GM21367 (cell line): Measurements from ENCODE around the gene SEC24D.

Experiments used
- ATAC-seq: cut with Tn5 transposase; IDR thresholded peaks from one replicate; pipeline ENCODE4 v1.9.1; 2021; ENCODE audit not compliant: unreplicated experiment

The SEC24D gene

DNA sequence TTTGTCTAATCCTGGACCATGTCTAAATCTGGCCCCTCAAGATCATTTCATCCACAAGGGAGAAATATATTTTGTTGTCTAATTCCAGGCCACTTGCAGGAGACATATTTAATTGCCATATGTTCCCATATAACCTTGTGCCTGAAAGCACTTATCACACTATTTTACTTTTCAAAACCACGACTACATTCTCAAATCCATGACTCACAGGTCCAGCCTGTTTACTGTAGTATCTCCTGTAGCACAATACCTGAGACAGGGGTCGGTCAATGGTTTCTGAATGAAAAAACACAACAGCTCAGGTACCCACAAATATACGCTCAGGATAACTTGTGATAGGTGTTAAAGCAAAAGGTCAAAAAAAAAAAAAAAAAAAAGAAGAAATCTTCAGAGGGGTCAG lies 60.9 kb downstream of the SEC24D start:
- no peak for ATAC-seq

DNA sequence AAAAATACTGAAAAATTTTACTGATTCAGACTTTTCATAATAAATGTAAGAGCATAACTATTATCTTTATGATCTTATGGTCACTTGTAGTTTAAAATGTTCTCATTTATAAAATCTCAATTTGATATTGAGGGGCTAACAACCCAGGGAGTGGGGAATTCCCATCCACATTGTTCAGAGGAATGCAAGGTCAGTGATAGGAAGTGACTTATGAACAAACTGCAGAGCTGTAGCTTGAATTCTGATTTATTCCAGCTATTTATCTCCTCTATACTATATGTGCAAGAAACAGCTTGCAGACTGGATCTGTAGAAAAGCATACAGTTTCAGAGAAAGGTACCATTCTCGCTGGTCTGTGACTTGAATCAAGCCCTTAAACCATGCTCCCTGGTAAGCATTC lies 61.6 kb downstream of the SEC24D start:
- no peak for ATAC-seq

DNA sequence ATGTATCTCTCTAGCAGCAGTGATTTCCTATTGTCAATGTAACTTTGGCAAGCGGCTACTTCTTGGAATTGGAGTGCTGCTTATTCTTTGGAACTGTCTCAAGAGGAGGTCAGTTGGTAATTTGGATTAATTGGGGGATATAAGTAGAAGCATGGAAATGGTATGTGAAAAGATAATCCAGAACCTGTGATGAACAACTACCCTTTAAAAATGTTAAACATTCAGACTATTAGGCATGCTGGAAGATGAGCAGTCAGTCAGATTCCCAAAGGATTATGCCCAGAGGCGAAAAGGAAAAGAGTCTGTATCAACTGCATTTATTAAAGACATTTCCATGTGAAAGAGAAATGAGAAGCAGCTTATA lies 62.5 kb downstream of the SEC24D start:
- no peak for ATAC-seq

DNA sequence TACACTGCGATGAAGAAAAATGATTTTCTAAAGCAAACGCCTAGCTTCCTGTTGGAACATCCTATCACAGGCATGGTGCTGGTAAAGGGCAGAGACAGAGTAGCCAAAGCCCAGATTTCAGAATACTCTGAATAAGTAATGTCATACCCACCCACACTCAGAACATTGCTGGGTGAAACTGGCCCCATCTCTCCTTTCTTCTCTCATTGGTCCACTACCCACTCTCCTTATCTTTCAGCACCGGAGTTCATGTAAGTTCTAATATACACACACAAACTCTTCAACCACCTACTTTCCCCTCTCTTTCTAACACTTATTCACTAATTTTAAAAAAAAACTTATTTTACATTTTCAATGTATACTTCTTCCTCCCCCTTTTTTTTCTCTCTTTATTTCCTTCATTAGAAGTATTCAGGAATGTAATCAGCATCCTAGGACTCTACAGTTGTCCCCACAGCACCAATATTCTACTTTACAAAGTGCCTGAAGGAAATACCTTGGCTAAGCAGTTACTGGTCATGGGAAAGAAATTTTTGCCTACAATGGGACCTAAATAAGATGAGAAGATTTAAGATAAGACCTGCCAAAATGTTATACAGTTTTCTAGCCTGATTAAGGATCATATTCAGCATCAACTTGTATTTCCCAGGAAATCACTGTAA lies 63.0 kb downstream of the SEC24D start:
- no peak for ATAC-seq

DNA sequence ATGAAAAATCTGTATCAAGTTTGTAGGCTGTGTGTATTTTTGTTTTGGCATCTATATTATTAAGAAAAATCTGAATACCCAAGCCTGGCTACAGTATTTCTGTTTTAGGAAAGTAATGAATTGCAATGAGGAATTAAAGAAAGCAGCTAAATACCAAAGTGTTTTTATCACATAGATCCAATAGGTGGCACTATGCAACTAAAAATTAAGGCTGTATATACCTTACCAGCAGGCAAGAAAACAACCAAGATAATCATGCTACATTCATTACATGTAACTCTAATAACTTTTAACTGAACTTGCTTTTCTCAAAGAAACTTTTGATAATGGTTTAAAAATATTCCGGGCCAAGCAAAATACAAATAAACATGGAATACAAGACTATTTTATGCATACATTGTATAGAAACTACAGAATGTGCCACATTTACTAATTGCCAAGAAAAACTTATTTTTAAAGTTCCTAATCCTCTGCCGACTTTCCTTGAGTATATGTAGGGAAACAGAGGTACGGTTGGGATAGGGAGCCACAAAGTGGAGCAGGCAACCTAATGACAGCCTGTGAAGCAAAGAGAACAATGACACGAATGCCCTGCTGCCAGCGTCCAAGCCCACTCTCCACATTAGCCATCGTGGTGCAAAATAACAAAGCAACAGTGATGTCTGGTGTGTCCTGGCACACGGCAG lies 63.7 kb downstream of the SEC24D start:
- ATAC-seq: peak; percentile 77

DNA sequence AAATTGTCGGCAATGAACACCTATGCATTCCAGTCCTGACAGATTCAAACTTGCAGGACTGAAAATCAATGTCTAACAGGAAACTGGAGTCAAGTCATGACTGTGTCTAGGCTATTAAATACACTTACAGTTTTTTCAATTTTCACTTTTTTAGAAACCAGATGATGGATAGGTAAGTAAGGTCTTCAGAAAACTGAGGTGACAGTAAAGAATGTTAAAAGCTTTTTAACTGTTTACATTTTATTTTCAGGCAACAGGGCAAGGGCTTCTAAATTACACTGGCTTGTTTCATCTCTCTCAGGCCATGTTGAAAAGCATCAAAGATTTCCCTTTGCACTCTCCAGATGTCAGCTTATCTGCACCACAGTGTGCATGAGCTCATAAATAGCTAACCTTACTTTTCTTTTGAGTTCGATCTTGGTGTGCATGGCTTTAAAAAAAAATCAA lies 65.2 kb downstream of the SEC24D start:
- ATAC-seq: no peak

DNA sequence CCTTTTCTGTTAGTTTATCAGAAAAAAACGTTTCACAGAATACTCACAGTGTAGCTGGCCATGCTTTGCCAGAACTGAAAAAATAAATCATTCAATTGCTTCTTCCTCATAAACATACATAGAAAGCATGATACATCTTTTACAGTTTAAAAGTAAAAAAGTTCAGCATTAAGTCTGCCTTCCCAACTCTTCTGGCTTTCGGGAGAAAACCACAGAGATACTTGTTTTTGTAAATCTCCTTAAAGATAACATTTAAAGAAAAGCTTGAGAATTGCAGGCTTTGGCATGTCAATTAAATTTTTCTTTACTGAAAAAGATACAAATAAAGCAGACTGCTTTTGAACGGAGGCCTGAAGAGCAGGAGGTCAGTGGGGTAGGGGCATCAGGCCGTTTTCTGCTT lies 66.8 kb downstream of the SEC24D start:
- ATAC-seq: no peak

DNA sequence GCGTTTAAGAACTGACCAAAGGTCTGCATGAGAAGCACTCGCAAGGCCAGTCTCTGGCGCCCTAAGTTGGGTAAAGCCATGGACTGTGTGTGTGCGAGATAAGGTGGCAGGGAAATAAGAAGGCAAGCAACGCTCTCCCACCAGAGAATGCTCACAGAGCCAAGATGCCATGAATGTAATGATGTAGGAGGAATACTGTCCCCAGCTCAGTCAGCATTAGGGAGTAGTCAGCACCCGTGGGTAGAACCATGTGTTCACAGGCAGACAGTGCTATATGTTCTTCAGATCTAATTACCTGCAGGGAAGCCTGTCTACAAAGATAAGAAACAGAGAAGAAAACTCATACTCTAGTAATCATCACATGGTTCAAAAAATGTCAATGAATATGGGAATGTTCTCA lies 68.8 kb downstream of the SEC24D start:
- ATAC-seq: no peak

DNA sequence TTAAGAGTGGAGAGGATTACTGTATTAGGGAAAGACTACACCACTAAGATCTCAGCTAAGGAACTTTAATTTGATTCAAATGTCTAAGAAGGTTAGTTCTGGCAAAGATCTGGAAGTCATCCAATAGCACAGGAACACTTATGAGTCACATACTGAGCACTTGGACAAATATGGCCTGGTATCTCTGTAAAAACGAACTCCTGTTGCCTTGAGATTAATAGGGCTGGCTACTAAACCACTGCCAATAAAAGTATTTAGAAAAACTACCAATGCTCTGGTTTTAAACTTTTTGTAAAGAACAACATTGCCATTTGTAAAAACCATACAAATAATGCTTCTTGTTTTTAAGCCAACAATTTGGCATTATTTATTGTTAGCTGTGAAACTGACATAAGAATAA lies 70.5 kb downstream of the SEC24D start:
- ATAC-seq: no peak

DNA sequence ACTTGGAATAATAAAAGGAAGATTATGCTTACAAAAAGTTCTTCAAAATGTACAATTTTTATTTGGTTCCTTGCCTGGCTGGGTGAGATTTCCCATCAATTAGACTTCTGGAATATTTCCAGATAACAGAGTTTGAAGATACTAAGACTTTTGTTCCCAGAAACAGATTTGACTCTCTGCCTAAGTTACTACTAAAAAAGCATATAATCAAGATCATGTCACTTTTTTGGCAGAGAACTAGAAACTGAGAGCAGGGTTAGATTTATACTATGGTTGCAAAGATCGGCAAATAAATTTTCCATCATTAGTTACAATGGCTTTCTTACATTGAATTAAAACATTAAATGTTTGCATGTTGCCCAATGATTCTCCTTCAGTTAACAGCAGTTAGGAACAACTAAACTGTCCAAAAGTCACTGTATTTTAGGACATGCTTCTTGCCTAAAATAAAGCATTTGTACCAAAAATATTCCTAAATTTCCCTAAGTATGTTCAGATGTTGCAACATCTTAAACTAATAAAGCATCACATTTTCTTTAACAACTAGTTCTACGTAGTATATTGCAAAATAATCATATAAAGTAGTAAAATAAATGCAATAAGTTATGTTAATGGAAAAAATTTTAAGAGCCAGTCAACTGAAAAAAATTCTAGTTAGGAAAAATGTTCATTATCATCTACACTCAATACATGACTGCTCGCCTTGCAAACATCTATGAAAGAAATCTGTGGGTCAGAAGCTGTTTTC lies 73.0 kb downstream of the SEC24D start:
- ATAC-seq: no peak

DNA sequence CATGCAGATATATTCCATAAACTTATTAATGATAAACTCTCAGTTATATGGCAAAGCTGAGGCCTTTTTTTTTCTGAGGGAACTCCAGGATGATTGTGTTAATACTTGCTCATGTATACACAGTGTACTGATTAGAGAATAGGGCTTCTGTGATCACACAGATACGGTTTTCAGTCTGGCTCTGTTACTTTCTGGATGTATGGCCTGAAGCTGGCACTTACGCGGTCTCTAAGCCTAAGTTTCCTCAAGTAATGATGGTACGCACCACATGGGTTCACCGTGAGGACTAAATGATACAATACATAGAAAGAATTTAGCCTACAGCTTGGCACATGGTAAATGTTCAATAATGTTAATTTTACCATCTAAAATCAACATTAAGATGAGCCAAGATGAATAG lies 73.8 kb downstream of the SEC24D start:
- no peak for ATAC-seq

DNA sequence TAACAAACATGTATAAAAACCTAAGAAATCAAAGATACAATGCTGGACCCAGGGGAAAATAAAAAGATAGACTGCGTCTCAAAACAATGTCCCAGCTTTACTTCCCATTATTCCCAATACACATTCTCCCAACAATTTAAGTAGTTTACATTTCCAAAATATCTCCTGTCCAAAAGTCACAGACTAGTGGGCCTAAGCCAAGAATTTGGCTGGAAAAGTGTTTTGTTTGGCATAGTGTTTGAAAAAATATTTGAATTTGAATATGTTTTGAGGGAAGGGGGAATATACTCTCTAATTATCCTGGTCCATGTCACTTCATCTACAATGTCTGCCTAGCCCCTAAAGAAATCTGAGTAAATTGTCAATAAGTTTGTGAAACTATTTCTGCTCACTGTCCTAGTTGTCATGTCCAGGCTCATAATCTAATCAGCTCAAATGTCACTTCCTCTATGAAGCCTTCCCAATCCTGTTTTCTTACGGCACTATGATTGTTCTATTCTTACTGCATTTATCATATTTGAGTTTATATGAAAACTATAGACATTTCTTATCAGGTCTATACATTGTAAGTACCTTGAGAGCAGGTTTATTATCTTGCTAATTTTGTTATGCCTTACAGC lies 74.4 kb downstream of the SEC24D start:
- no peak for ATAC-seq

DNA sequence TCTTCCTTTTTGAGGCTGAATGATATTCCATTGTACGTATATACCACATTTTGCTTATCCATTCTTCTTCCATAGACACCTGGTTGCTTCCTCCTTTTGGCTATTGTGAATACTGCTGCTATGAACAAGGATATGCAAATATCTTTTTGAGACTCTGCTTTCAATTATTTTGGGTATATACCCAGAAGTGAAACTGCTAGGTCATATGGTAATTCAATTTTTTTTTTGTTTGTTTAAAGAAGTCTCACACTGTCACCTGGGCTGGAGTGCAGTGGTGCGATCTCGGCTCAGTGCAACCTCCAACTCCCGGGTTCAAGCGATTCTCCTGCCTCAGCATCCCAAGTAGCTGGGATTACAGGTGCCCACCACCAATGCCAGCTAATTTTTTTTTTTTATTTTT lies 75.4 kb downstream of the SEC24D start:
- ATAC-seq: peak; percentile 99

DNA sequence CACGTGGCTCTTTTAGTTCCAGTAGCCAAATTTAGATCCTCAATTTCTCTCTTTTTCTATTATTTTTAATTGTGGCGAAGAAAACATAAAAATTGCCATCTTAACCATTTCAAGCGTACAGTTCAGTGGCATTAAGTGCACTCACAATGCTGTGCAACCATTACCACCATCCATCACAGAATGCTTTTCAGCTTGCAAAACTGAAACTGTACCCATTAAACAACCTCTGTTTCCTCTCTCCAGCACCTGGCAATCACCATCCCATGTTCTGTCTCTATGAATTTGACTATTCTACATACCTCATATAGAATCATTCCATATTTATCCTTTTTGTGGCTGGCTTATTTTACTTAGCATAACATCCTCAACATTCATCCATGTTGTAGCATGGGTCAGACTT lies 75.8 kb downstream of the SEC24D start:
- ATAC-seq: peak; percentile 28

DNA sequence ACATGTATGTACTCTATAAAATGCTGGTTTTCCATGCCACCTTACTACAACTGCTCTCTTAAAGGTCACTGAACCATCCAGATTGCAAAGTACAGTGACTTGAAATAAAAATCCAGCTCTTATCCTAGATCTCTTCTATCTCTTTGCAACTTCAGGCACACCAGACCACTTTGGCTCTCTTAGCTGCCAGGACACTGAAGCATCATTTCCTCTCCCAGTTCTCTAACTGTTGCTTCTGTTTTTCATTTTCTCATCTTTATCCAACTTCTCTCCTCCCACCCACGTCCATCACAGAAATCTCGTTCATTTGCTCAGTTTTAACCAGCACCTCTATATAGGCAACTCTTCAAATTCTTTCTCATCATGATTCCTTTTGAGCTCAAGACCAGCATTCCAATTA lies 76.4 kb downstream of the SEC24D start:
- ATAC-seq: no peak

DNA sequence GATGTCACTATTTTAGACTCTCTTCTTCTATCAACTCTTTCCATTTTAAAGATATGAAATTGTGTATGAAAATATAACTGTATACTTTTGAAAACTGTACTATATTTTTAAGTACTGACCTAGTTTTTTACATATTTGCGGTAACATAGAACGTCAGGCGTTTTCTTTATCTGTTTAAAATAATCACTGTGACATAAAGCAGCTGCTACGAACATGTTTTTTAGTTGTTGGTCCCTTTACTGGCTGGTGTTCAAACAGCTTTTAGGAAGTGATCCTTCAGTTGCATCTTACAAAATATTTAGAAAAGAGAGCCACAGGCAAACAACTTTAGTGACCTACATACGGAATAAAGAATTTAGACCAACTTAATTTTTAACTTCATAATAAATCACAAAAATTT lies 77.6 kb downstream of the SEC24D start:
- no peak for ATAC-seq

DNA sequence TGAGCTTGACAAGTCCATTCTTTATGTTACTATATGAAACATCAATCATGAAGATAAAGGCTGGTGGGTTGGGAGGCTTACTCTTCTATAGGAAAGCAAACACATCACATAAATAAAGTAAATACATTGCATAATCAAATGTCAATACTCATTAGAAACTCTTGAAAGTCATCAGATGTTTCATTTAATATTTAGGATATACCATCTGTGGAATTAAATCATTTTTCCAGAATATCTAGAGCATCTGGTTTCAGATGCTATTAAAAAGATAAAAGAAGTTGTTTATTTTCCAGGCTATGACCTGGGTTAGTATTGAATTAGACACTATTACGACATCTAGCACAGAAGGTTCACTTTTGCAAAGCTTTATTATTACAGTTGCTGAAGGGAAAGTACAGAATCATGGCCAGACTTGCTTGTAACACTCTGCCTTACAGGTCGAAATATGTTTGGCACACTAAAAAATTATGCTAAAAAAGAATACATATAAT lies 78.1 kb downstream of the SEC24D start:
- ATAC-seq: no peak

DNA sequence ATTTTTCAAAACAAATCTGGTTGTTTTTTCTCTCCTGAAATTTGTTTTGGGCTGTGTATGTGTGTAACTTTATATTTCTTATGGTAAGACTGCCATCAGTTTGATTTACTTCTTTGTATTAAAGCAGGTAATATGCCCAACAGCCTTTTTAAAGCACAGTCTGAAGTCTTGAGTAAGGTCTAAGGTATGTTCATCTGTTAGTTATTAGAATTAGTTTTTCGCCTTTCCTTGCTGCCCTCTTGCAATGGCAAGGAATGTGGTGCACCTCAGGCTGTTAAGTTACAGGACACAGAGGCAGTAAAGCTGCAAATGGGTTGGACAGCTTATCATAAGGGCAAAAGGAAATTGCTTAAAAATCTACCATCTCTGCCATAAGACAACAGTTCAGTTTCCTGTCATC lies 79.0 kb downstream of the SEC24D start:
- ATAC-seq: no peak

DNA sequence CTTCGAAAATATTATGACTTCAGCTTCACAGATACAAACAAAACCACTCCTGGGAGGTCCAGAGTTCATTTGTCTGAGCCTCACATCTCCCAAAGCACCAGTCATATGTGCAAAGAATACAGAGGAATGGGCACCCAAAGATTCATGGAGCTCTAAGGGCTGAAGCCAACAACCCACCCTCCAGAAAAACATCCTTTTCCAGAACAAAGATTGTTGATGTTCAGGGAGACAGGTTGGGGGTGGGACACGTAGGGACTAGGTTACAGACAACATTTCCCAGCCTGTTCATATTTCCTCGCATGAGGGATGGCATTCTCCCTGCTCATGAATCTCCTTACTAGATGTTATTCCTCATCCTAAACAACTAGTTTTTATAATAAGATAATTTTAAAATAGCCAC lies 79.5 kb downstream of the SEC24D start:
- ATAC-seq: no peak

DNA sequence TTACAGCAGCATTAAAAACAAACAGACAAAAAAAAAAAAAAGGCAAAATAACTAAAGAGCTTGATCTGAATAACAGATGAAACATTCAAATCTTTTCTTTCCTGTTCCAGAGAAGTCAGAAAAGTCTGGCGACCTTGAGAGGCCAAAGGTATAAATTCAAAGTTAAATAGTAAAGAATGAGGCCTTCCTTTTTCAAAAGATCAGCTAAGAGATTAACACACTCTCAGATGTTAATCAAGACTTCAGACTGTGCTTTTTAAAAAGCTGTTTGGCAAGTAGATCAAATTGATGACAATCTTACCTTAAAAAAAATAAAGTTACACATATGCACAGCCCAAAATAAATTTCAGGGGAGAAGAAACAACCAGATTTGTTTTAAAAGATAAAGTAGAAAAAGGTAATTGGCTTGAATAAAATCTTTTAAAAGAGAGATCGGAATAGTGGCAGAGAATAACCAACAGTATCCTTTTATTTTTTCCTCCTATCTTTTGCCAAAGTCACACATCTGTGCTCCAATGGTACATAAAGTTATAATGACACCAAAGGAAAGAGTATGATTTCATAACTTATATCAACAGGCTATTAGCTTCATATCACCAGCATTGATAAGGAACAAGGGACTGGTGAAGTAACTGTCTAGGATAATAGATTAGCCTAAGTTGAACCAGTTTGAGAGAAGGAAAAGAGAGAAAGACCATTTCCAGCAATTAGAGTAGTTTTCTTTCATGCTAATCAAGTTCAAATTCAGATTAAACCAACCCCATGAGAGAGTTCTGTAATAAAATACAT lies 80.3 kb downstream of the SEC24D start:
- no peak for ATAC-seq

DNA sequence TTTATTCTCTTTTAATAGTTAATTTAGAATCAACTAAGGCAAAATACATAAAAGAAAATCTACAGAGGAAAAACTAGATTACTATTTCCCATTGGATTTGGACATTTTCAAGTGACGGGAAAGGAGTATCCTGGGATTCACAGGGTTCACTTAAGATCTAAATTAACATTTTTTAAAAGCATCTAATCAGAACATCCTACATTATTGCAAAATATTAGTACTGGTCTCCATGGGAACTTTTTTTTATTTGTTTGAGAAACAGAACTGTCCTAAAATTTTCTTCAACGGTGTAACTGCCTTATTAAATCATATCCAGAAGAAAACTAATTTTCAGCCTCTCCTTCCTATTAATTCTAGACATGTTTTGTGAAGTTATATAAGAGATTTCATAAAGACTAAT lies 81.0 kb downstream of the SEC24D start:
- ATAC-seq: no peak
